SK-N-SH treated with all-trans-retinoic acid at 6 μM for 48 hours (cell line): ENCODE results near the gene DDHD1.

Source experiments
- PPARA ChIP-seq: fragments of 250-450 bp; sonication (Bioruptor Pico); IDR thresholded peaks from 2 replicates; pipeline ENCODE4 v1.5.0; 2020; ENCODE audit warnings: mild to moderate bottlenecking, borderline replicate concordance
- TF ChIP-seq, protein P1 (sequence below): fragments of 250-450 bp; sonication (Bioruptor Pico); IDR thresholded peaks from 2 replicates; pipeline ENCODE4 v1.5.1; 2020; ENCODE audit warnings: low read depth, mild to moderate bottlenecking, moderate library complexity

DNA sequence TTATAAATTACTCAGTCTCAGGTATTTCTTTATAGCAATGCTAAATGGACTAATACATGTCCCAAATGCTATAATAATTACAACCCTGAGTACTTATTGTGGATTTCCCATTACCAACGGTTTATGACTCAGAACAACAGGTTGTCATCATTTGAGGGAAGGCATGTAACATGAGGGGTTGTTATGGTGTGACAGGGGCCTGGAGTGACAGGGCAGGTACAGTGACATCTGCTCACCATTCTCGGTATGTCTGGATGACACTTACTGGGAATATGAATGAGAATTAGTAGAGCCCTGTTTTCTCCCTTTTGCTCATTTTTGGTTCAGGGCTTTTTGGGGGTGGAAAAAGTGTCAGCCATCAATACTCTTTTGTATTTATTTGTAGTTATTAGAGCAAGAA is 166.1 kb downstream of the DDHD1 start:
- TF ChIP-seq, protein P1, sequence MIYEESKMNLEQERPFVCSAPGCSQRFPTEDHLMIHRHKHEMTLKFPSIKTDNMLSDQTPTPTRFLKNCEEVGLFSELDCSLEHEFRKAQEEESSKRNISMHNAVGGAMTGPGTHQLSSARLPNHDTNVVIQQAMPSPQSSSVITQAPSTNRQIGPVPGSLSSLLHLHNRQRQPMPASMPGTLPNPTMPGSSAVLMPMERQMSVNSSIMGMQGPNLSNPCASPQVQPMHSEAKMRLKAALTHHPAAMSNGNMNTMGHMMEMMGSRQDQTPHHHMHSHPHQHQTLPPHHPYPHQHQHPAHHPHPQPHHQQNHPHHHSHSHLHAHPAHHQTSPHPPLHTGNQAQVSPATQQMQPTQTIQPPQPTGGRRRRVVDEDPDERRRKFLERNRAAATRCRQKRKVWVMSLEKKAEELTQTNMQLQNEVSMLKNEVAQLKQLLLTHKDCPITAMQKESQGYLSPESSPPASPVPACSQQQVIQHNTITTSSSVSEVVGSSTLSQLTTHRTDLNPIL, result no peak
- TF ChIP-seq PPARA (CRISPR knock-in tag), result no peak
